OCI-LY7 (cell line): Measurements from ENCODE around the gene MAML3. TPM values are rescaled to one million over a fixed set of nuclear protein-coding genes. Genes with fewer than 3 reads are reported as not detected.

Source experiments
- BruUV-seq: library from RNA; stranded (reverse); fragments of 400-500 nt; replicated peaks from 2 replicates; lab custom pipeline; 2021; lab: Mats Ljungman, UMichigan
- CTCF ChIA-PET: fragments of 300-600 bp; sonication (Branson Sonifier 250); formaldehyde crosslinking; loops from one replicate; lab custom pipeline; 2022; ENCODE audit warnings: antibody characterized with exemption; ENCODE audit not compliant: unreplicated experiment; lab: Charles Lee
- POLR2A ChIA-PET: fragments of 300-600 bp; sonication (Branson Sonifier 250); formaldehyde crosslinking; loops from one replicate; lab custom pipeline; 2022; ENCODE audit warnings: antibody characterized with exemption; lab: Charles Lee
- DNase-seq: peaks from one replicate; pipeline ENCODE4 v3.0.0-alpha.2; 2015; ENCODE audit warnings: low spot score
- H2AFZ ChIP-seq: fragments of 200-600 bp; sonication (generic), shearing (Covaris generic); 2 replicates; pipeline ENCODE4 v1.6.1; 2014; ENCODE audit warnings: mild to moderate bottlenecking, antibody characterized with exemption, low read length, moderate library complexity
- H3K27ac ChIP-seq: fragments of 200-600 bp; sonication (generic); 2 replicates; pipeline ENCODE4 v1.5.1; 2014; ENCODE audit warnings: mixed run types, low read depth, mild to moderate bottlenecking, moderate library complexity, low read length, inconsistent platforms; ENCODE audit not compliant: poor library complexity, severe bottlenecking
- H3K36me3 ChIP-seq: fragments of 200-600 bp; sonication (generic); 2 replicates; pipeline ENCODE4 v1.6.1; 2014; ENCODE audit warnings: mild to moderate bottlenecking, antibody characterized with exemption, low read length, moderate library complexity, mixed read lengths; ENCODE audit not compliant: insufficient read depth
- H3K4me1 ChIP-seq: fragments of 200-600 bp; sonication (generic); 2 replicates; pipeline ENCODE4 v1.5.1; 2014; ENCODE audit warnings: mild to moderate bottlenecking, low read length; ENCODE audit not compliant: insufficient read depth, poor library complexity, severe bottlenecking
- H3K4me2 ChIP-seq: fragments of 200-600 bp; sonication (generic); 2 replicates; pipeline ENCODE4 v1.6.1; 2014; ENCODE audit warnings: mild to moderate bottlenecking, low read length
- H3K4me3 ChIP-seq: fragments of 200-600 bp; sonication (generic); 2 replicates; pipeline ENCODE4 v1.5.1; 2014; ENCODE audit warnings: mild to moderate bottlenecking, low read depth, low read length; ENCODE audit not compliant: poor library complexity, severe bottlenecking
- H3K79me2 ChIP-seq: fragments of 200-600 bp; sonication (generic); 2 replicates; pipeline ENCODE4 v1.6.1; 2016; ENCODE audit warnings: low read depth, mild to moderate bottlenecking, low read length, moderate library complexity, mixed read lengths; ENCODE audit not compliant: insufficient read depth
- H3K9me2 ChIP-seq: fragments of 200-600 bp; sonication (generic); 2 replicates; pipeline ENCODE4 v1.6.1; 2016; ENCODE audit warnings: mild to moderate bottlenecking, low read length, mixed read lengths; ENCODE audit not compliant: insufficient read depth
- H3K9me3 ChIP-seq: fragments of 200-600 bp; sonication (generic); 2 replicates; pipeline ENCODE4 v1.6.1; 2014; ENCODE audit warnings: mild to moderate bottlenecking, mixed run types, low read length, mixed read lengths
- H4K20me1 ChIP-seq: fragments of 200-600 bp; sonication (generic); 2 replicates; pipeline ENCODE4 v1.6.1; 2014; ENCODE audit warnings: mild to moderate bottlenecking, antibody characterized with exemption, low read length, moderate library complexity, mixed read lengths; ENCODE audit not compliant: insufficient read depth
- CTCF ChIP-seq: fragments of 200-600 bp; sonication (generic); conservative IDR thresholded peaks from 2 replicates; pipeline ENCODE4 v1.5.1; 2014; ENCODE audit warnings: mild to moderate bottlenecking, antibody characterized with exemption, low read length, moderate library complexity, mixed read lengths
- EZH2phosphoT487 ChIP-seq: fragments of 200-600 bp; sonication (generic); IDR thresholded peaks from 2 replicates; pipeline ENCODE4 v1.6.1; 2018; ENCODE audit warnings: low read depth, borderline replicate concordance, mild to moderate bottlenecking, mixed run types, antibody characterized with exemption, low read length, moderate library complexity, mixed read lengths
- intact Hi-C: fragments of 100-400 bp; cut with micrococcal nuclease; formaldehyde crosslinking; loops from one replicate; pipeline ENCODE4 v1.10.0; 2022; ENCODE audit not compliant: unreplicated experiment
- total RNA-seq, 2 experiments: library from RNA; depleted of rRNA in 1 of 2; stranded (reverse); fragments of >200 nt in 1 of 2; shearing (Covaris generic) in 1 of 2; gene quantifications; 2 replicates each; pipeline ENCODE4 v1.2.3, GENCODE V29; 2014 to 2022

MAML3 gene
- total RNA-seq, 2 experiments from 2014 or later: 0.80 to 1.2 TPM

GRCh38 chr4:139959396-139959795, 194.6 kb downstream of the MAML3 start:
- Histone ChIP-seq H4K20me1 (no peaks in the 10 kb centered on the region), H3K36me3 (no peaks in the 10 kb centered on the region), H3K9me3 (no peaks in the 10 kb centered on the region), H3K27ac (no peak overlapping the region), H2AFZ (no peak overlapping the region), H3K4me3 (no peak overlapping the region), H3K4me2 (no peak overlapping the region), H3K4me1 (no peaks in the 10 kb centered on the region), H3K79me2 (no peaks in the 10 kb centered on the region), H3K9me2 (no peaks in the 10 kb centered on the region)
- no TSS peak for BruUV-seq
- ChIA-PET CTCF (no interaction called here), POLR2A (interaction anchor here (1.1 to 1.4 kb wide), 2 partner anchors 9 to 1255 kb away, joined by 3 to 5 read pairs; no protein-coding TSS in a partner anchor)
- intact Hi-C loops: no loop called here
- no peak for DNase-seq
- TF ChIP-seq EZH2phosphoT487 (no peak), CTCF (no peak)

- no TSS peak for BruUV-seq
- Histone ChIP-seq H3K4me2 (no peak overlapping the region), H3K9me3 (no peaks in the 10 kb centered on the region), H3K79me2 (no peaks in the 10 kb centered on the region), H3K36me3 (no peaks in the 10 kb centered on the region), H3K9me2 (no peaks in the 10 kb centered on the region), H4K20me1 (no peaks in the 10 kb centered on the region), H2AFZ (no peak overlapping the region), H3K4me1 (no peaks in the 10 kb centered on the region), H3K4me3 (no peak overlapping the region), H3K27ac (no peak overlapping the region)
- DNase-seq: no peak
- TF ChIP-seq CTCF: no peak
- no peak for TF ChIP-seq EZH2phosphoT487
- ChIA-PET POLR2A (no interaction called here), CTCF (no interaction called here)
- intact Hi-C loops: no loop called here
These were observed 195.3 kb downstream of the MAML3 start for GRCh38 chr4:139958739-139959098.

- Histone ChIP-seq H3K4me3 (no peak overlapping the region), H4K20me1 (no peaks in the 10 kb centered on the region), H3K4me2 (no peak overlapping the region), H3K9me3 (no peaks in the 10 kb centered on the region), H3K9me2 (no peaks in the 10 kb centered on the region), H3K4me1 (no peaks in the 10 kb centered on the region), H3K36me3 (no peaks in the 10 kb centered on the region), H2AFZ (no peak overlapping the region), H3K27ac (no peak overlapping the region), H3K79me2 (no peaks in the 10 kb centered on the region)
- ChIA-PET POLR2A (interaction anchor here (0.7 kb wide), 1 partner anchor 19 kb away, joined by 4 read pairs; no protein-coding TSS in a partner anchor), CTCF (no interaction called here)
- DNase-seq: no peak
- intact Hi-C loops: no loop called here
- TF ChIP-seq CTCF: no peak
- no peak for TF ChIP-seq EZH2phosphoT487
- BruUV-seq: no TSS peak
These were observed 195.8 kb downstream of the MAML3 start for GRCh38 chr4:139957986-139958738.
